PC-9 (cell line): Measurements from ENCODE around the gene CHP2. TPM values are rescaled to one million over a fixed set of nuclear protein-coding genes. Genes with fewer than 3 reads are reported as not detected.

ENCODE experiments used
- BruUV-seq: library from RNA; stranded (reverse); fragments of 400-500 nt; replicated peaks from 2 replicates; lab custom pipeline; 2021; lab: Mats Ljungman, UMichigan
- CTCF ChIA-PET: fragments of 300-600 bp; sonication (Branson Sonifier 250); formaldehyde crosslinking; loops from one replicate; lab custom pipeline; 2022; ENCODE audit warnings: antibody characterized with exemption; lab: Charles Lee
- POLR2A ChIA-PET: fragments of 300-600 bp; sonication (Branson Sonifier 250); formaldehyde crosslinking; loops from one replicate; lab custom pipeline; 2022; ENCODE audit warnings: antibody characterized with exemption; ENCODE audit not compliant: unreplicated experiment; lab: Charles Lee
- DNase-seq, 2 experiments: peaks; one replicate each; pipeline versions ENCODE4 v3.0.0 to v3.0.0-alpha.2; 2015 to 2022; ENCODE audit warnings: mixed read lengths in 1 of 2
- H2AFZ ChIP-seq: fragments of 200-600 bp; sonication (generic); 2 replicates; pipeline ENCODE4 v1.8.1; 2017; ENCODE audit warnings: antibody characterized with exemption
- H3F3A ChIP-seq: fragments of 200-600 bp; sonication (generic); 2 replicates; pipeline ENCODE4 v1.8.1; 2017; ENCODE audit warnings: antibody characterized with exemption, mild to moderate bottlenecking, low read depth; ENCODE audit not compliant: insufficient read depth
- H3K27ac ChIP-seq: fragments of 200-600 bp; sonication (generic); 2 replicates; pipeline ENCODE4 v1.6.1; 2016; ENCODE audit warnings: mixed run types
- H3K27me3 ChIP-seq: fragments of 200-600 bp; sonication (generic); 2 replicates; pipeline ENCODE4 v1.6.1; 2016; ENCODE audit warnings: low read depth, mixed run types; ENCODE audit not compliant: insufficient read depth
- H3K36me3 ChIP-seq: fragments of 200-600 bp; sonication (generic); 2 replicates; pipeline ENCODE4 v1.6.1; 2016; ENCODE audit warnings: low read depth, mixed run types
- H3K4me1 ChIP-seq: fragments of 200-600 bp; sonication (generic); replicated peaks from 2 replicates; pipeline ENCODE4 v1.6.1; 2016; ENCODE audit warnings: mixed run types; ENCODE audit not compliant: insufficient read depth
- H3K4me2 ChIP-seq: fragments of 200-600 bp; sonication (generic); 2 replicates; pipeline ENCODE4 v1.6.1; 2017; ENCODE audit warnings: mixed run types
- H3K4me3 ChIP-seq: fragments of 200-600 bp; sonication (generic); 2 replicates; pipeline ENCODE4 v1.6.1; 2016; ENCODE audit warnings: mixed run types
- H3K79me2 ChIP-seq: fragments of 200-600 bp; sonication (generic); 2 replicates; pipeline ENCODE4 v1.6.1; 2017; ENCODE audit warnings: low read depth, mixed run types
- H3K9me2 ChIP-seq: fragments of 200-600 bp; sonication (generic); 2 replicates; pipeline ENCODE4 v1.8.1; 2017; ENCODE audit warnings: mild to moderate bottlenecking; ENCODE audit not compliant: insufficient read depth
- H3K9me3 ChIP-seq: fragments of 200-600 bp; sonication (generic); 2 replicates; pipeline ENCODE4 v1.8.1; 2016; ENCODE audit warnings: low read depth; ENCODE audit not compliant: insufficient read depth
- H4K20me1 ChIP-seq: fragments of 200-600 bp; sonication (generic); 2 replicates; pipeline ENCODE4 v1.8.1; 2017; ENCODE audit not compliant: insufficient read depth
- CTCF ChIP-seq: fragments of 200-600 bp; sonication (generic); conservative IDR thresholded peaks from 2 replicates; pipeline ENCODE4 v1.6.1; 2017; ENCODE audit warnings: mixed run types, antibody characterized with exemption, mild to moderate bottlenecking, moderate library complexity
- EZH2 ChIP-seq: fragments of 200-600 bp; sonication (generic); IDR thresholded peaks from 2 replicates; pipeline ENCODE4 v1.8.0; 2017; ENCODE audit warnings: antibody characterized with exemption, low read depth
- intact Hi-C: fragments of 100-400 bp; cut with micrococcal nuclease; formaldehyde crosslinking; loops from one replicate; pipeline ENCODE4 v1.10.0; 2022; ENCODE audit not compliant: unreplicated experiment
- total RNA-seq: library from RNA; stranded (reverse); gene quantifications from 2 replicates; pipeline ENCODE4 v1.2.3, GENCODE V29; 2021

Gene CHP2
- total RNA-seq, 1 experiment from 2014 or later: not detected

GRCh38 chr16:23784811-23785447, 30.1 kb downstream of the CHP2 start:
- CTCF ChIA-PET: no interaction called here

GRCh38 chr16:23785842-23786241, 31.0 kb downstream of the CHP2 start:
- Histone ChIP-seq H3K36me3 (no peaks in the 10 kb centered on the region), H3K9me2 (no peaks in the 10 kb centered on the region), H3K79me2 (no peaks in the 10 kb centered on the region), H4K20me1 (no peaks in the 10 kb centered on the region), H3K4me2 (no peak overlapping the region), H3F3A (no peaks in the 10 kb centered on the region), H3K4me1 (no peaks in the 10 kb centered on the region), H2AFZ (no peak overlapping the region), H3K27me3 (peaks cover 18% of the 10 kb centered on the region), H3K9me3 (no peaks in the 10 kb centered on the region), H3K27ac (no peak overlapping the region), H3K4me3 (no peak overlapping the region)
- ChIA-PET CTCF (no interaction called here), POLR2A (no interaction called here)
- BruUV-seq: no TSS peak
- intact Hi-C loops: no loop called here
- DNase-seq: no peak
- no peak for TF ChIP-seq EZH2
- no peak for TF ChIP-seq CTCF

More at GRCh38 chr16:23784811-23785447, 30.1 kb downstream of the CHP2 start:
- Histone ChIP-seq H3K4me1 (no peaks in the 10 kb centered on the region), H3F3A (no peaks in the 10 kb centered on the region), H3K27ac (no peak overlapping the region), H2AFZ (no peak overlapping the region), H3K36me3 (no peaks in the 10 kb centered on the region), H3K9me3 (no peaks in the 10 kb centered on the region), H4K20me1 (no peaks in the 10 kb centered on the region), H3K4me3 (no peak overlapping the region), H3K9me2 (no peaks in the 10 kb centered on the region), H3K79me2 (no peaks in the 10 kb centered on the region), H3K4me2 (no peak overlapping the region), H3K27me3 (peaks cover 10% of the 10 kb centered on the region)
- no TSS peak for BruUV-seq
- POLR2A ChIA-PET: no interaction called here
- DNase-seq: no peak
- intact Hi-C loops: no loop called here
- TF ChIP-seq EZH2: no peak

- no TSS peak for BruUV-seq
- Histone ChIP-seq H2AFZ (no peak overlapping the region), H3K27me3 (peaks cover 25% of the 10 kb centered on the region), H3K79me2 (no peaks in the 10 kb centered on the region), H3F3A (no peaks in the 10 kb centered on the region), H3K4me2 (no peak overlapping the region), H3K27ac (no peak overlapping the region), H3K4me1 (no peaks in the 10 kb centered on the region), H3K36me3 (no peaks in the 10 kb centered on the region), H3K9me3 (no peaks in the 10 kb centered on the region), H3K4me3 (no peak overlapping the region), H3K9me2 (no peaks in the 10 kb centered on the region), H4K20me1 (no peaks in the 10 kb centered on the region)
- TF ChIP-seq CTCF (no peak), EZH2 (no peak)
- DNase-seq: no peak
- POLR2A ChIA-PET: no interaction called here
- CTCF ChIA-PET: no interaction called here
- intact Hi-C loops: no loop called here
These were observed 32.2 kb downstream of the CHP2 start for GRCh38 chr16:23786964-23787561.
